Measurements from ENCODE around the gene KIZ.
"Not testable (repeated sequence)": the region's sequence is repeated elsewhere in the genome, so short reads cannot be mapped to it uniquely, and the experiment has no call there.

Gene KIZ

DNA sequence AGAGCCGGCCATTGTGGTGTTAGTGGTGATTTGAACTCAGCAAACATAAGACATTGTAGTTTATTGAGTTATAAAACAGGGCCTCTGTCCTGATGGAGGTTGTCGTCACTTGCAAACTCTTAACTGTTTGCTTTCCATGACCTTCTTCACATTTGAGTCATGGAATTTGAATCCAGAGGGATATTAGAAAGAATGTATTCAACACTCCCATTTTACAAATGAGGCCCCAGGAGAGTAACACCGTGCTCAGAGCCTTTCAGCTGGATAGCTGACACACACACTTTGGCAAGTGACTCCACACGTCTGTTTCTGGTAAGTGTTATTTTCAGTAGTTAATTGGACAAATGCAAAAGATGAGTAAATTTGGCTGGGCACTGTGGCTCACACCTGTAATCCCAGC, 104.8 kb downstream of the KIZ start:
- DNase-seq (ENCODE audit: low read depth), result no peak

DNA sequence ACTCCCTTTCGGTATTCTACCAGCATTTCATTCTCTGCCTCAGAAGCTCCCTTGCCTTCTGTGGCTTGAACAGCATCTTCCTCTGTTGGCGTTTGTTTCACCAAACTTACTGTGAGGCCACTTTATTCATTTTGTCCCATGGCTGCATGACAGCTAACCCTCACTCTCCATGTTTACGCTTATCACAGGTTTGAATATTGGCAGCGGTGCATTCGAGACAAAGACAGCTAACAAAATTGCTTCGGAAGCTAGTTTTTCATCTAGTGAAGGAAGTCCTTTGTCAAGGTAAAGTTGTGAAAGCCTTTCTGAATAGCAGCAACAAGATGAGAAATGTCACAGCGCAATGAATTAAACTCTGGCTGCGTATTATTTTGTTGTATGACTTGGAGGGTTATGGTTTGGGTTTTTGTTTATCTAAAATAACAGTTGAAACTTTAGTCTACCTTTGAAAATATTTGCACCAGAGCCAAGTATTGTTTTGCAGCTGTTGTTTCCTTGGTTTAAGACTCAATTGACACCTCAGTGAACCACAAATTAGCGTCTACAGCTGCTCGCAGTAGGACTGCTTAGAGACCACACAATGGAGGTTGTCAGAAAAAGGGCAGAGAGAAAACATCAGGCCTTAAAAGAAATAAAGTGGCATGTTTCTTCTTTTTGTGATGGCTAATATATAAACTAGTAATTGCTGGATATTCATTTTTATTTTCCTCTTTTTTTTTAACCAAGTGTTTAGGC, 106.8 kb downstream of the KIZ start:
- DNase-seq (ENCODE audit: low read depth), result no peak

DNA sequence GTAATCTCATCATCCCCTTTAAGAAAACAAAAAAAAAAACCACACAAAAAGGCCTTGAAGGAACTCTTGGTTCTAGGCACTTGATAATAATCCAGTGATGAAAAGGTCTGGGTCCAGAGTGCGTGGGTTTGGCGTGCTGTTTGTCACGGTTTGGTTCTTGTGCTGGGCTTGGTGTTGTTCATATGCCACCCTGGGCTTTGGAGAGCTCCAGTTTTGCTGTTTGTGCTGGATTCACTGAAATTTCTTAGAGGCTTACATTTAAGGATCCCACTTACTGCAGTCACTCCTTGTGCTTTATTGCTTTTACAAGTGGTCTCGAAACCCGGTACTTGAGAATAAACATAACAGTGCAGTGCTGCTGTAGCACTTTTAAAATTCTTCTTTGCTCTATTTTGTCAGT, 108.4 kb downstream of the KIZ start:
- no peak for DNase-seq (ENCODE audit: low read depth)

DNA sequence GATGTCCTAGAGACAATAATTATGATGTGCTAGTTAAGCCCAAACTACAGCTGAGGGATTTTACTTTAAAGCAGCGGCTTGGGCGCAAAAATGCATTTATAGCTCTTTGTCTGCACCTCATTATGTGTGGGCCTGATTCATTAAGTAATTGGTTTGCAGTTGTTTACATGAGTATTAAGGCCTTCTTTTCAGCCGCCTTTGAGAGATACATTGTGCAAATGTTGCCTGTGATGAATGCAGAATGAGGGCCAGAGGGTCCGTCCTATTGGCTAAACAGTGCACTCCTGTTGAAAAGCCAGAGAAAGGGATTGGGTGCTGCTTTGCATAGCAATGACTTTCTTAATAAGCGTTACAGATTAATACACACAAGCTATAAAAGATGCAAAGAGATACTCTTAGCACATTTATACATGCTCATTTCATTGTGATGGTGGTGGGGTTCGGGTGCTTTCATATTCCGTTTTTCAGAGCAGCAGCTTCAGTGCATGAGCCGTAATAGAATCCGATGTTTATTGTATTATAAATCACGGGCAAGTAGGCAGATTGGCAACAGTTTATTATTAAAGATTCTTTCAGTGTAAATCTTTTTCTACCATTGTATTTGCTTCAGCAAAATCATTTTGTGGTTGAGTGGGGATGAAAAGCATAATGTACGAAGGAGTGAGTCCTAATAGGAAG, 109.1 kb downstream of the KIZ start:
- no peak for DNase-seq (ENCODE audit: low read depth)

DNA sequence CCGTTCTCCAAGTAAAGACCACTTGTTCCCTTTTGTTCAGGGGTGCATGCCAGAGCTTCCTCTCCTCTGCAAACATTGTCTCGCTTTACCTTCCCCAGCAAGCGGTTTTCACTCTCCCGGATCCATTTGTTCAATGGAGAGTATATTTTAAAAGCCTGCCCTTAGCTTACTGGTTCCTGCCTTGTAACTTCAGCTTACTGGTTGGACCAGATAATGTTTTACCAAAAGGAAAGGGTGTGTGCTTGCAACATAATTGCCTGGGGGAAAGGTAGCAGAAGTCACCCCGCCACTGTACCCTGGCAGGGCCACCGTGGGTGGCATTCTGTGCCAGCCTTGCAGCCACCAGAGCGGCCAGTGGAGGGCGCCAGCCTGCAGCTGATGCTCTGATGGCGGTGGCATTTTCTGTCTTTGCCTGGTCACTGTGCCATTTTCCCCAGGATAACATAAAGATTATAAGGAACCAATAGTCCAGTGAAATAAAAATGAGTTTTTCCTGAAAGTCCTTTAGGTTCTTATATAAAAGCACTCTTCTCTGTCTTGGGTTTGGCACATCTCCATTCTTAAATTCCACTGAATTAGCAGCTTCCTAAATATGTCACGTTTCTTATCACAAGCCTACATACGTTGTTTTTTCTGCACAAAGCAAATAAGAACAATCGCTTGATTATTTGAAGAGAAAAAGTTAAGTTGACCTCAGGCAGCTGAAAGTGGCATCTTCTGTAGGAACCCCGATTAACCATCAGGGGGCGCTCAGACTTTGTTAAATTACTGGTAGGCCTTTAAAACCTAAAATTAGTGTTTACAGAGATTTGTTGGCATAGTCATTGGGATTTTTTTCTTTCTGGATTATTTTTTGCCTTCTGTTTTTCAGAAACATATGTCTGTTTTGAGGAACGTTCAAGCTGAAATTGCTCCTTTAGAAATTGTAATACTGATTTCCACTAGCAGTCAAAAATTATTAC, 109.9 kb downstream of the KIZ start:
- DNase-seq (ENCODE audit: low read depth), result peak; percentile 67

DNA sequence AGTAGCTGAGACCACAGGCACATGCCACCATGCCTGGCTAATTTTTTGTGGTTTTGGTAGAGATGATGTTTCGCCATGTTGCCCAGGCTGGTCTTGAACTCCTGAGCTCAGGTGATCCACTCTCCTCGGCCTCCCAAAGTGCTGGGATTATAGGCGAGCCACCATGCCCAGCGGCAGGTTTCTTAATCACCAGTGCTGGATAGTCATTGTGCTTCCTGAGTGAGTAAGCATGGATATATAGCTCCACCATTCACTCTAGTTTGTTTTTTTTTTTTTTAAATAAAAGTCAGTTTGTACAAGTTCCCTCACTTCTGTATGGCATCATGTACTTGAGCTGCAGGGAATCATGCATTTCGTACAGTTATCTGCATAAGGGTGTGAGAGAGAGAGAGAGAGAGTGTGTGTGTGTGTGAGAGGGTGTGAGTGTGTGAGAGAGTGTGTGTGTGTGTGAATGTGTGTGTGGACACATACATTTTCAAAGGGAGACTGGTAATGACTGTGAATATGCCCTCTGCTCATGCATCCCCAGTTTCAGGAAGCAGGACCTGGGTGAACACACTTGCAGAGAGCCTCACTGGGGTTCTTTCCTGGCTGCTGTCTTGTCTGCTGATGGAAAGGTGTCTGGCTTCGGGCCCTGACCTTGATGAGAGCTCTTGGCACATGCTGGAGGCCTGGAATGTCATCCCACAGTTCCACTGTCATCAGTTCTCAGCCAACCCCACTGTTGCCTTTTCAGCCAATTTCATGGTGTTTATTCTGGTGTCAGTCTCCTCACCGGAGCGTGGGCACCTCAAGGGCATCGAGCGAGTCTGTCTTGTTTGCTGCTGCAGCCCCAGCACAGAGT, 112.3 kb downstream of the KIZ start:
- DNase-seq (ENCODE audit: low read depth), result no peak

DNA sequence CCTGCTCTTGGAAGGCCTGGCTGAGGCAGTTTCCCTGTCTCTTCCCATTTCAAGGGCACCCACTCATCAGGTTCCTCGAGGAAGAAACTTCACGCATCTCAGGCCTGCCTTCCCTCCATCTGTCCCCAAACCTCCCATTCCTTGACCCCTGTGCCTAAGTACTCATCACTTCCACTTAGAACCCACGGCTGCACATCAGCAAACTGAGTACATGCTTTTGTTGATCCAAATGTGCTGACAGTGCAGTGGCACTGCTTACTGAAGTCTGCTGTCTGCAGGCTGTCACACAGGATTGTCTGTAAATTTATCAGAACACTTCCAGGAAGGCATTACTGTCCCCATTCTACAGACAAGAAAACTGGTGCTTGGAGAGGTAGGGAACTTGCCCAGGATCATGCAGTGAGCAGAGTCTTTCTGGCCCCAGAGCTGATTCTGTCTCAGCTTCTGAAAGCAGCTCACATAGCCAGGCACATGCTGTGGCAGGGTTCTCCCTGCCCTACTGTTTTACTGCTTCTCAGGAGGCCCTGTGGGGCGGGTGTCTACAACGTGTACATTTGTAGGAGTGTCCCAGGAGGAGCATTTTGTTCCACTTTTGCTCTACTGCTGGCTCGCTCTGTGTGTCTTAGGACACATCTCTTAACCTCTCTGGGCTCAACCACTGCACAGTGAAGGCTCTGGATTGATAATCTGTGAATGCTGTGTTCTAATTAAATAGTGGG, 113.1 kb downstream of the KIZ start:
- no peak for DNase-seq (ENCODE audit: low read depth)

DNA sequence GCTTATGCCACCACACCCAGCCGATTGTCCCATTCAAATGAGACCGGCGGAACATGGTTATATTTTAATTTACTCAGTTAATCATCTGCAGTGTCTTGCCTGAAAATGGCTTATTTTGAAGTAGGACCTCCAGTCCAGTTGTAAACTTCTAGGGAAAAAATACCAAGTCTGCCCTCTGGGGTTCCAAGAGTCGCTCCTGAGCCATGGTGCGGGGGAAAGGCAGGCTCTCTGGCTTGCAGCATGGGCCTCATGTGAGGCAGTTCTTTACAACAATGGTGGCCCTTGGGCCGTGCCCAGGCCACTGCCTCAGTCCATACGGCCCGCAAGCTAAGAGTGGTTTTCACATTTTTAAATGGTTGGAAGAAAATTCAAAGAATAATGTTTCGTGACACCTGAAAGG, 114.5 kb downstream of the KIZ start:
- no peak for DNase-seq (ENCODE audit: low read depth)

DNA sequence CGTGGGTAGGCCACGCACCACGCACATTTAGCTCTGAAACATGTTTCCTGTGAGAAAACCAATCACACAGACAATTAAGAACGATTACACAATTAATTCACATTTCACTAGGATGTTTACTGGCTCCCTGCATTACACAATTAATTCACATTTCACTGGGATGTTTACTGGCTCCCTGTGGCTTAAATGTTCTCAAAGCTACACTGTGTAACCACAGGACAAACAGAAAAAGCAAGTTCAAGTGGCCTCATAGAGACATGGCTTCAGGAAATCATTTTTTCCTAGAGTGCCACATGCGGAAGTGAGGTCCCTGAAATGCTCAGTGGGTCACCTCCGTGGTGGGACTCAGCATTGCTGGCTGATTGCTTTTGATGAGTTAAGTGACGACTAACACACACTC, 115.5 kb downstream of the KIZ start:
- DNase-seq (ENCODE audit: low read depth), result no peak

DNA sequence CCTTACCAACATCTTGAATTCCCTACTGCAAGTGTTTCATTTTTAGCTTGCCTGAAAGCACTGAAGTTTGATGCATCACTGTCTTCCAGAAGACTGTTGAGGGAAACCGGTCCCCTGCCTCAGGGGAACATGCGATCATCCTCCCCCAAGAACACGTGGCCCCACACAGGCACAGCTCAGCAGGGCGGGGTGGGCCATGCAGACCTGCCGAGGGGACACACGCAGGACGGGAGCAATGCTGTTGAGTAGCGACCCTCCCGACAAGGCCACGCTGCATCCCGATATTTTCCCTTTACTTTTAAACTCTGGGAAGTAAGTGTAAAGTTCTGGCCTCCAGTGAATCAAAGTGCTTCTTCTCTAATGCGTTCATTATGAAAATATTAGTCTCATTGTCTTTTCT, 117.9 kb downstream of the KIZ start:
- DNase-seq (ENCODE audit: low read depth), result no peak

DNA sequence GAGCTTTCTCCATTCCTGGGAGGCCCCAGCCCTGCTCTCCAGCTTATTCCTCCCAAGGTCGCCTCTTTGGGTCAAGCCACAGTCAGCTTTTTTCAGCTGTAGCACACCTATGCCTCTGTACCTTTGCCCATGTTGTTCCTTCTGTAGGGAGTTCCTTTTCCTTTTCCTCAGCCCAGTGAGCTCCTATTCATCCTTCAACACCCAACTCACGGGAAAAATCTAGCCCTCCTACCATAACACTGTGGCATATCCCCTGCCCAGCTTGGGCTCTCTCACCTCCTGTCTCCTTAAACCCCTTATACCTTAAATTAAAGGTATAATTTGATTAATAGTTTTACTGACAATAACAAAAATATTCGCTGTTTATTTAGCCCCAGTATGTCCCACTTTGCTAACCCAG, 118.9 kb downstream of the KIZ start:
- no peak for DNase-seq (ENCODE audit: low read depth)

DNA sequence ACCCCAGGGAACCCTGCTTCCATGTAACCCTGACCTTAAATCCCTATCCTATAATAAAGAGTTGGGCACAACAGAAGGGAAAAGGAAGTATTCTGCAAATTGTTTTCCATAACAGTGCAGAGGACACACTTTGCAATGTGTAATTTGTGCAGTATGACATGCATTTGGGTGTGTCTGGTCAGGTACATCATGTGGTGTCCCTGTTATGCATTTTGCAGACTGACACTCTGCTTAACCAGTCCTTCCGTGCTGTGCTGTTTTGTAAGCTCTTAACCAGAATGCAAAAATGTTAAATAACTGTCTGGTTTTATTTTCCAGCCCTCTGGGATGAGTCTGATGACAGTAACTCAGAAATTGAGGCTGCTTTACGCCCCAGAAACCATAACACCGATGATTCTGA, 120.3 kb downstream of the KIZ start:
- DNase-seq (ENCODE audit: low read depth), result no peak

DNA sequence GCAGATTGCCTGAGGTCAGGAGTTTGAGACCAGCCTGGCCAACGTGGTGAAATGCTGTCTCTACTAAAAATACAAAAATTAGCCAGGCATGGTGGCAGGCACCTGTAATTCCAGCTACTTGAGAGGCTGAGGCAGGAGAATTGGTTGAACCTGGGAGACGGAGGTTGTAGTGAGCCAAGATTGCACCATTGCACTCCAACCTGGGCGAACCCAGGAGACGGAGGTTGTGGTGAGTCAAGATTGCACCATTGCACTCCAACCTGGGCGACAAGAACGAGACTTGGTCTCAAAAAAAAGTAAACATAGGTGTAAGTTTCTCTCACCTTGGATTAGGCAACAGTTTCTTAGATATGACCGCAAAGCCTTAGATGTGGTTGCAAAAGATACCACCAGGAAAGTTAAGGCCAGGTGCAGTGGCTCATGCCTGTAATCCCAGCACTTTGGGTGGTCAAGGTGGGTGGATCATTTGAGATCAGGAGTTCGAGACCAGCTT, 121.8 kb downstream of the KIZ start:
- DNase-seq (ENCODE audit: low read depth), result not testable (repeated sequence)

DNA sequence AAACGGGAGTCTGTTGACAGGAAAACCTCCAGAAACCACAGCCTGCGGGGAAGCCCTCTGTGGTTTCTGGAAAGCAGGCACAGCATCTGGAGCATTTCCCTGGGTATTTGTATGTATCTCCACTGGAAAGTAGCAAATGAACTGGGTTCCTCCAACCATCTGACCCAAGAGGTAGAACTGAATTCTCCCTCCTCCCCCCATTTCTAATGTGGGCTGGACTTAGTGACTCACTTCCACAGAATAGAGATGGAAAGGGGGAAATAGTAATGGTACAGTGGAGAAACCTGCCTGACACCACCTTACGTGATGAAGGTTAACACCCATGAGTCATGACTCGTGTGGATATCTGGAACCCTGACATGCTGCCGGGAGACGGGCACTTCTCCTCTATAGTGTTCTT, 125.4 kb downstream of the KIZ start:
- peak; percentile 22 for DNase-seq (ENCODE audit: low read depth)

DNA sequence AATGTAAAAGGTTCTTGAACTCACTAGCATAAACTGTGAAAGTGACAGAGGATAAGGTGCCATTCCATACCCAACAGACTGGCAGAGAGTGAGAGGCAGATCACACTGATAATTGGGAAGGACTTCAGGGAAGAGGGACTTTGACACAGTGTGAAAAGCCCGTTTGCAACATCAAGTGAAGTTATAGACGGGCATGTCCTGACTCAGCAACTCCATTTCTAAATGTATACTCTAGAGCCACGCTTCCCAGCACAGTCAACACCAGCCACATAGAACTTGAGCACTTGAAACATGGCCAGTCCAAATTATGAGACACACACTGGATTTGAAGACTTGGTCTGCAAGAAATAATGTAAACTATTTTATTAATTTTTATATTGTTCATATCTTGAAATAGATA, 131.3 kb downstream of the KIZ start:
- no peak for DNase-seq (ENCODE audit: low read depth)

DNA sequence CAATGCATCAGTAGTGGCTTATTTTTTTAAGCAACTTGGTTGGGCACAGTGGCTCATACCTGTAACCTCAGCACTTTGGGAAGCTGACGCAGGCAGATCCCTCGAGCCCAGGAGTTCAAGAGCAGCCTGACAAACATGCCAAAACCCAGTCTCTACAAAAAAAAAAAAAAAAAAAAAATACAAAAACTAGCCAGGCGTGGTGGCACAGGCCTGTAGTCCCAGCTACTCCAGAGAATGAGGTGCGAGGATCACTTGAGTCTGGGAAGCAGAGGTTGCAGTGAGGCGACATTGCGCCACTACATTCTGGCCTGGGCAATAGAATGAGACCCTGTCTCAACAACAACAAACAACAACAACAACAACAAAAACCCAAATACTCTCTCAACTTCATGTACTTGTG, 132.5 kb downstream of the KIZ start:
- DNase-seq (ENCODE audit: low read depth), result no peak

DNA sequence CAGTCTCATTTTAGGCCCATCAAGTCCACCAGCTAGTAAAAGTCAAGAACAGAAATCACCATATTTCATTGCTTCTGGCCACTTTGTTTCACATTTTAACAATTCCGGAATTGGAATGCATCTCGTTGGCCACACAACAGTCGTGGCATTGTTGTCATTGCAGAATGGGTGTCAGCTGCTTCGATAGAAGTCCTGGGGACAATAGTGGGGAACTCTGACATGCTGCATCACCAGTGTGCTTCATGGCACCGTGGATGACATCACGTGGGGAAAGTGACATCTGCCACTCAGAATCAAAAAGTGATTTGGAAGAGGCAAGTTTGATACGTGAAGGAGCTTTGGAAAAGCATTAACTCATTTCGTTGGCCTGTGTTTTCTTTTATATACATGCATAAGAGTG, 133.5 kb downstream of the KIZ start:
- no peak for DNase-seq (ENCODE audit: low read depth)

DNA sequence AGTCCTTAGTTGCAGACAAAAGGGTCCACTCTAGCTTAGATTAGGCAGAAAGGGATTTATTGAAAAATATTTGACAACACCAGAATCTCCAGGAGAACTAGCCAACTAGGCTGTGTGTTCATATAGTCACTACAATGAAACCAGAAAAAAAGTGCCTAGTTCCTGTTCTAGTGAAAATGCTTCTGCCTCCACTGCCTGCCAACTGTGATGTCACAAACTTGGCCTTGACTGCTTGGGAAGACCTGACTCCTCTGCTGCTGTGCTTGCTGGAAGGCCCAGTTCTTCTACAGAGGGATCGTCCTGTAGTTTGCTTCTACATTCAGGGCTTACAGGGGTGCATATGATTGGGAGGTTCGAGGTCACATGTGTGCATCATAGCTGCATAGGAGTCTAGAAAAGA, 136.9 kb downstream of the KIZ start:
- no peak for DNase-seq (ENCODE audit: low read depth)

DNA sequence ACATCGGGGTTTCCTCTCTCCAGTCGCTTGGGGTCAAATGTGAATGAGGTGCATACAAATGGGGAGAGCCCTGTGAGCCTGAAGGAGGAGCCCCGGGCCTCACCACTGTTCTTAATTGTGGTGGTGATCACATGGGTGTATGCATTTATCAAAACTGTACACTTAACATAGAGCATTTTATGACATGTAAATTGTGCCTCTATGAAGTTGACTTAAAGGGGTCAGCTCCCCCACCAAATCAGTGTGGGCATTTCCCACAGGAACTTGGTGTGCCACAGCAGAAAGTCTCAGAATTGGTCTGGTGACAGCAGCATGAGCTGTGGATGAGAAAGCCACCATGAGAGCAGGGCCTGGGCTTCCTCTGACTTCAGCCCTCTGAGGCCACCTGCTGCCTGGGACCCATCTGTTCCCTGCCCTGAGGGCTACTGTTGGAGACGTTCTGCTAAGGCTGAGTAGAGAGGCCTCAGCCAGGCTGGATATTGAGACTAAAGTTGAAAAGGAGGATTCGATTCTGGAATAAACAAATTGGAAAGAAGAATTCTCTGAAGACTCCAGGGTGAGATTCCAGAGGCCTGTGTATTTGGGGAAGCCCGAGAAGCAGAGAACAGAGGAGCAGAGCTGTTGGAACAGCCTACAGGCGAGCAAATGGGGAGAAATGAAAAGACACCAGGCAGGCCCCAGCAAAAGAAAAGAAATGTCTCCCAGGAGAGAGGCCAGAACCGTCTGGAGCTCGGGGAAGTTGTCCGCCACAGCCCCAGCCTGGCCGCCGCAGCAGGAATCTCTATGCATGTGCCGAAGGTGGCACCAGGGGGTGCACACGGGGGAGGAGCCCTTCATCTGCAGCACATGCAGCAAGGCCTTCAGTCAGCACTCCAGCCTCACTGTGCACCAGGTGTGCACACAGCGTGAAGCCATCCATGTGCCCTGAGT, 139.6 kb downstream of the KIZ start:
- DNase-seq (ENCODE audit: low read depth), result no peak

DNA sequence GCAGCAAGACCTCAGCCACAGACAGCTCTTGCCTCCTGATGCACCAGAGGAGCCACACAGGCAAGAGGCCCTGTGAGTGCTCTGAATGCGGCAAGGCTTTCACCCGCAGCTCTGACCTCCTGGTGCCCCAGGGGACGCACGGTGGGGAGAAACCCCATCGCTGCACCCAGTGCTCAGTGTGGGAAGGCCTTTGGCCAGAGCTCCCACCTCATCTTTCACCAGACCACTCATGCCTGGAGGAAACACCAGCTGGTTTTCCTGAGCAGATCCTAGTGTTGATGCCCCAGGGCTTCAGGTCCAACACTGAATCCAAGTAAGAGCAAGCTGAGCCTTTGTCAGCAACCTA, 140.3 kb downstream of the KIZ start:
- no peak for DNase-seq (ENCODE audit: low read depth)
